NCI-H524 (cell line): ENCODE measurements around the gene TECRL.

Experiments
- DNase-seq, 2 experiments: peaks; one replicate each; lab custom pipeline; 2025; lab: John Stamatoyannopoulos, UW

The TECRL gene, protein sequence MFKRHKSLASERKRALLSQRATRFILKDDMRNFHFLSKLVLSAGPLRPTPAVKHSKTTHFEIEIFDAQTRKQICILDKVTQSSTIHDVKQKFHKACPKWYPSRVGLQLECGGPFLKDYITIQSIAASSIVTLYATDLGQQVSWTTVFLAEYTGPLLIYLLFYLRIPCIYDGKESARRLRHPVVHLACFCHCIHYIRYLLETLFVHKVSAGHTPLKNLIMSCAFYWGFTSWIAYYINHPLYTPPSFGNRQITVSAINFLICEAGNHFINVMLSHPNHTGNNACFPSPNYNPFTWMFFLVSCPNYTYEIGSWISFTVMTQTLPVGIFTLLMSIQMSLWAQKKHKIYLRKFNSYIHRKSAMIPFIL

GRCh38 chr4:64409300-64409699 is at the start of gene TECRL:
TSS of gene TECRL (minus strand) at chr4:64409450. CDS start at chr4:64409351, 99 bp downstream.
- DNase-seq: no peak

DNA sequence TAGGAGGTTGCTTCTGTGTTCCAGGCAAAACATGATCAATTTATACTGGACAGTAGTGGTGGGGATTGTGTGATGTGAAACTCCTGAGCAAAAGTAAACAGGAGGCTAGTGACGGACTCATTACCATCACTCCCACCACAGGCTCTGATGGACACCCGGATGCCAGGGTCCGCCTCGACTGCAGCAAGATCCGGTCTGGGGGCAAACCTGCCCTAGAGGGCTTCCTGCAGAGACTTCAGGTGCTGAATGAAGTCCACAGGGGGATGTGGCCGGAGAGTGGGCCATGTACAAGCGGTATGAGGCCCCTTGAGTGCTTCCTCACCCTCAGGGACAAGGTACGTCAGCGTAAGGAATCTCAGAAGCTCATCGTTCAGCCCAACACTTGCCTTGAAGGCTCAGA is 23.4 kb upstream of the TECRL start:
- DNase-seq: no peak

GRCh38 chr4:64430933-64431332 is 21.7 kb upstream of the TECRL start:
- no peak for DNase-seq

DNA sequence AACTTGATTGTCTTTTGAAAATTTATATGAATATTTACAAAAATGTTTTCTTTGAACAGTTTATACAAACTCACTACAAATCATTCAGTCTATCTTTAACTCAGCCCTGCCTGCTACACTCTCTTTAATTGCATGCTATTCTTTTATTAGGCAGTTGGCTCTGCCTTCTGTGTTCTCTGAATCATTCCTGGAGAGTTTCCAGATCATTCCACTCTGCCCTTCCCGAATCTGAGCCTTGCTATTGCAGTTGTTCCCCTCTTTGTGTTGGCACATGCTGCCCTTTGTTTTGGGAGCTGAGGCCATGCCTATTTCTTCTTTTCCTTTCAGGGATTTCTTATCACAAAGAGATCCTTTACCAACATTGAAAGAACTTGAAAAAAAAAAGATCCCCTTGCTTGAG is 8.7 kb upstream of the TECRL start:
- no peak for DNase-seq

DNA sequence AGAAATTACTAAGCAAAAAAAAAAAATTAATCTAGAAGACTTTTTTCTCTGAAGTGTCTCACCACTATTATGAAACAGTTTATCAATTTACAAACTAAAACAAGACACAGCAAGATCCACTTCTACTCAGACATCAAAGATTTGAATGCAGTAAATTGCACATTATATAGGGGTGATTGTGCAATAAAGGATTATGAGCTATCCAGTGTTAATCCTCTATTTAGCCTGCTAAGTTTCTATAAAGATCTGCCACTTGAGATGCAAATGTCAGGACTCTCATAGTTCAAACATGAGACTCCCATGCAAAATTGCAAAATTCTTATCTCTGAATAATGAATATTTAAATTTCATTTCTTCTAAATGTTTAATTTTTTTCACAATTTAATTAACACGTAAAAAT is 2.2 kb downstream of the TECRL start:
- DNase-seq: peak; percentile 26 to 75

DNA sequence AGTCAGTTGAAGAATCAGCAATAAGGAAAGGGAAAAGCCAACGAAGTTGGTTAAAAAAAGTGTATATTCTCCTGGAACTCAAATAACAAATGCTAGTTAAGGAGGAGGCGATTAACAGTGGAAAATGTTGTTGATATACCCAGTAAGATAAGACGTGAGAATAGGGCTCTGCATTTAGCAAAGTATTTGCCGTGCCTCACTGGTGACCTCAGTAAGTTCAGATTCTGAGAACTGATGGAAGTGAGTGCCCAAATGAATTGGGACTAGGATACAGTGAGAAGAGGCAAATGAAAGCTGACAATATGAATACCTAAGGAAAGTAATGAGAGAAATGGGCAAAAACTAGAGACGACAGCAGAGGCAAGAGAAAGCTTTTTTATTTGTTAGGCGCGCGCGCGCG is 3.5 kb downstream of the TECRL start:
- no peak for DNase-seq

DNA sequence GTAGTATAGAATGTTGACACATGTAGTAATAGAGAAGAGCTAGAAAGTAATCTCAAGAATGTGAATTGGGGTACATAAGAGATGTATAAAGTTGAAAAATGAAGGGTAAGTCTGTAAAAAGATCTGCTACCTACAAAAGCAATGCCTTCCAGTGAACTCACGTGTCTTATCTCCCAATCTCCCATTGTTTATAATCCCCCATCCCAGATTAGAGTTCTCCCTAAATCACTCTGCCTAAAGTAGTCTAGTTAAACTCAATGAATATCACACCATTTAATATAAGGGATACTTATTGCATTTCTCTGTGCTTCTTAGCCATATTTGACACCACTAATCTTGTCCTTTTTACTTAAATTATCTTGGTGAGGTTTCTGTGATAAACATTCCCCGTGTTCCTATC is 6.6 kb downstream of the TECRL start:
- no peak for DNase-seq

DNA sequence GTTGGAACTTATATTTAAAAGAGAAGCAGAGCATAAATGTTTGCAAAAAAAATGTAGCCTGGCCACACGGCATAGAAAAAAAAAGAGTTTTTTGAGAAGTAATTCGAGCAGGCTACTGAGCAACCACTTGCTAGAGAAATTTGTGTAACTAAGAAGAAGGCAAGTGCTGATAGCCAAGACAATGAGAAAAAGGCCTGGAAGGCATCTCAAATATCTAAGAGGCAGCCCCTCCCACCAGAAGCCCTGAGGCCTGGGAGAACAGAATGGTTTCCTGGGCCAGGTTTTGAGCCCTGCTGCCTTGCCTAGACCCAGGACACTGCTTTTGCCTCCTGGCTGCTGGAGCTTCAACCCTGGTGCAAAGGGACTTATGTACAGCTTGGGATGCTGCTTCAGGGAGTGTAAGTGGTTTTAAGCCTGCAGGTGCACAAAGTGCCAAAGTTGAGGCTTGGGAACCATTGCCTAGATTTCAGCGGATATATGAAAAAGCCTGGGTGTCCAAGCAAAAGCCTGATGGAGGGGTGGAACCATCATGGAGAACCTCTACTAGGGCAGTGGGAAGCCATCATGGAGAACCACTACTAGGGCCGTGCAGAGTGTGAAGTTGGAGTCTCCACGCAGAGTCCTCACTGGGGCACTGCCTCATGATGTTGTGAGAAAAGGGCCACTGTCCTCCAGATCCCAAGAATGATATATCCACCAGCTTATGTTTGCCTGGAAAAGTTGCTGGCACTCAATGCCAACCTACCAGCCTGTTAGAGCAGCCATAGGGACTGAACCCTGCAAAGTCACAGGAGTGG is 9.7 kb downstream of the TECRL start:
- no peak for DNase-seq

DNA sequence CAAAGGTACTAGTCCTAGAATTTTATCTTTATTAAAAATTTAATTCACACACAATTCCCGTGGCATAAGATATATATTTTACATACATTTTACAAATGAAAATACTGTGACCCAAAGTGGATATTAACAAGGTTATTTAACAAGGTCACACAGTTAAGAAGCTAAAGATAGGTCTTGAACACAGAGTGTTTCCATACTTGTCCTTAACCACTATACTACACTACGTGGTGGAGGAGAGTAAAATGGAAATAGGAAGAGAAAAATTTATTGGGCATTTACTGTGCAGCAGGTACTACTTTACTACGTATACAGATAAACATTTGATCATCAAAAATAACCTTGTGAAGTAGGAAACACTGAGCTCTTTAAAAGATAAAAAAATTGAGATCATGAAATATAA is 14.8 kb downstream of the TECRL start:
- no peak for DNase-seq

GRCh38 chr4:64388252-64388651 is 21.0 kb downstream of the TECRL start:
- DNase-seq: no peak

GRCh38 chr4:64385220-64385619 is 24.0 kb downstream of the TECRL start:
- no peak for DNase-seq

DNA sequence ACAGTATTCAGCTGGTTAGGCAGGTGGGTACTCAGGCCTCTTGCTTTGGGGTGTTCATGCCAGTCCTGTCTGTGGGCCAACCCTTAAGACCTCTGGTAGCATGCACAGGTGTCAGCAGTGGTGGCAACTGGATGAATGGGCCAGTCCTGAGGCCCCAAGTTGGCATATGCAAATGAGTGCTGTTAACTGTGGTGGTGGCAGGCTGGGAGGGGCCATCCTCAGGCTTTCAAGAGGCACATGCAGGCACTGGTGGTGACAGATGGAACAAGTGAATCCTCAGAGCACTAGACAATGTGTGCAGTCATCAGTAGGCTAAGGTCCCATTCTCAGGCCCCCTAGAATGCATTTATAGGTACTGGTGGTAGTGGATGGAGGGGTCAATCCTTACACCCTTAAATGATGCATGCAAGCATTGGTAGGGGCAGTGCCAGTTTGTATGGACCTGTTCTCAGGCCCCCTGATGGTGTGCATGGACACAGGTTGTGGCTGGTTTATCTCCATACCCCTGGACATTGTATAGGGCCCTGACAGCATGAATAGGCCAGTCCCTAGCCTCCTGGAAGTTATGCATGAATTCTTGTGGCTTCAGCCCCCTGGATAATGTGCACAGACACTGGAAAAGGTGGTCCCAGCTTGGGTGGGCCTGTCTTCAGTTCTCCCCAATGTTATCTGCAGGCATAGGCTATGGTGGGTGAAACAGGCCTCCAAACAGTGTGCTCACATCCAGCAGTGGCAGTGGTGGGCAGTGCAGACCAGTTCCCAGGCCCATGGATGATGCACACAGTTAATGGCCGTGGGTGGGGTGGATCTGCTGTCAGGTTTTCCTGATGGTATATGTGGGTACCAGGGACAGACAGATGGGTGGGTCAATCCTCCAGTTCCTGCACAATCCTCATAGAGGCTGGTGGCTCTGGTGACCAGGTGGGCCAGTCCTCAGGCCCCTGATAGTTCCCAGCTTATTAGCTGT is 24.7 kb downstream of the TECRL start:
- peak; percentile 0 to 15 for DNase-seq

DNA sequence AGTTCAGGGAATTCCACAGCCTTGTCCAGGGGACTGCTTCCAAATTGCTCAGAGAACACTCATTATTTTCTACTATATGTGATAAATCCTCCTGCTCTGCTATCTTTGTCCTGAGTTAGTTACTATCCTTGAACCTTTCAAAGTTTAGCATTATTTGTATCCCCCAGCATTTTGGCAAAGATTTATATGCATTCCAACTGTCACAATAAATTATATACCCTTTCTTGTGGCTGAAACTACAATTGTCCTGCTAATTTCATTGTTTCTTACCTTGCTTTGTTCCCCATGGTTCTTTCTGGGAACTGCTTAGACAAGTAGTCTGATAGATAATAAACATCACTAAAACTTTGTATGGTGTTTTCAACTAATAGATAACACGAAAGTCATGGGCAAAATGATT is 40.5 kb downstream of the TECRL start:
- no peak for DNase-seq

DNA sequence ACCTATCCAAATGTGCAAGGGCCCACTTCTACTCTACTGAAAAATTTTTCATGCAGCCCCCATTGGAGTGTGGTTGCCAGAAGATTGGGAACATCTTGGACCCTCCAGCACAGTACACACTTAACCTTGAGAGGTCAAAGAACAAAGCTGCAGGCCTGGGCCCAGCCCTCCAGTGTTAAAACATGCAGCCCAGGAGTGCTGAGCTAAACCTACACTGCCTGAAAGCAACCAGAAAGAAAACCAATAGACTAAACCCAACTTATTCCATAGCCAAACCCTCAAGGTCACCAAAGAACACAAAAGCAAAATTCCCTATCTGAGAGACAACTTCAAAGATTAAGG is 47.9 kb downstream of the TECRL start:
- no peak for DNase-seq

- DNase-seq: no peak
These were observed 48.4 kb downstream of the TECRL start for GRCh38 chr4:64360664-64361398.

GRCh38 chr4:64359489-64359888 is 49.8 kb downstream of the TECRL start:
- no peak for DNase-seq

GRCh38 chr4:64353904-64354303 is 55.3 kb downstream of the TECRL start:
- DNase-seq: no peak

DNA sequence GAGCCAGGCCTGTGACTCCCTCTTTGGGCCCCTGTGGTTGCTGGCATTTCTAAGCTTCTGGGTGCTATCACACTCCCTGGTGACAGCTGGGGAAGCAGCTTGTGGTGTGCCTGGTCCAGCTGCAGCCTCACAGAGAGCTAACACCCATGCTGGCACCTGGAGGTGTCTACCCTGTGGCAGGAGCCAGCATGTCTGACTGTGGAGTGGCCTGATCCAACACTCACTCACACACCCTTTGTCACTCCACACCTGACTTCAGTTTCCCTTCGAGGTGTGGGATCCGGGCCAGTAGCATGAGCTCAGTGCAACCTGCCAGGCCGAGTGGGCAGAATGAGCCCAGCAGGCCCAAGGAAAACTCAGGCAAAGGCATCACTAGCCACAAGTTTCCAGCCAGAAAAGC is 67.5 kb downstream of the TECRL start:
- DNase-seq: peak; percentile 86 to 94

DNA sequence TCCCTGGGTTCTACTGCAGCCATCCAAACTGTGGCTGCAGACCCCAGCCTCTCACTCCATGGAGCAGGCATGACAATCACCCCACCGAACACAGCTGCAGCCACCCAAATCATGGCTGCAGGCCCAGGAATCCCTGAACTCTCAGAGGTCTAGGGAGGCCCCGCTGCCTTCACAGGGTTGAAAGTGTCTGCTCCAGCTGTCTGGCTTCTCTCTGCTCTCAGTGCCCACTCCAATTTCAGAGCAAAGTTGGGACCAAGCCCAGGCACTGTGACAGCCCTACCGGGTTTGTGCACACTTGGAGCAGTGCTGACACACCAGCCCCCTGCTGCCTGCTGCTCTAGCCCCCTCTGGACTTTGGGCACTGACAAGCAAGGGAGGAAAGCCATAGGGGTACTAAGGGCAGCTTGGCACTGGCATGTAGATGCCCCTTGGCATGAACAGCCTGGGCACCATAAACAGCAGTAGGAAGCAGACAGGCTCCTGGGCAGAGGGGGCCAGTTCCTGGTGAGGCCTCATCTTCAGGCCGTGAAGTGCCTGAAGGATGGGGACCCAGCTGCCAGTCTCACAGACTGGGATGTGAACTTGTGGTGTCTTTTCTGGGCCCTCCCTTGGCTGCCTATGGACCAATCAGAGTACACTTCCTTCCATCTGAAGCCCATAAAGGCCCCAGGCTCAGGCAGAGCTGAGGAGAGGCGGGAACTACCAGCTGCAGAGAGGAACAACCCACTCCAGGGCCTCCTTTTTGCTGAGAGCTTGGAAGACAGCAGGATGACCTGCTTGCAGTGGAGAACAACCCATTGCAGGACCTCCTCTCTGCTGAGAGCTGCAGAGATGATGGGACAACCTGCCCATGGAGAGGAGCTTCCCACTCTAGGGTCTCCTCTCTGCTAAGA is 68.8 kb downstream of the TECRL start:
- peak; percentile 14 to 66 for DNase-seq

- DNase-seq: no peak
These were observed 74.3 kb downstream of the TECRL start for GRCh38 chr4:64334964-64335363.

- no peak for DNase-seq
These were observed 79.1 kb downstream of the TECRL start for GRCh38 chr4:64330143-64330542.
